Liver (tissue), 3 donors: ENCODE results near the gene KATNAL1.

ENCODE experiments used
- EGR1 ChIP-seq, 2 donors: IDR thresholded peaks; 2 replicates each; pipeline ENCODE4 v1.6.1; 2016 to 2018; ENCODE audit warnings: antibody characterized with exemption in 2 of 2, low read depth in 2 of 2
- FOXA2 ChIP-seq: IDR thresholded peaks from 2 replicates; pipeline ENCODE4 v1.6.1; 2016; ENCODE audit warnings: antibody characterized with exemption
- TF ChIP-seq, protein P1 (sequence below): fragments of 150-350 bp; IDR thresholded peaks from 2 replicates; pipeline ENCODE4 v1.5.1; 2017; ENCODE audit warnings: improper control_type of control experiment, low read depth, low read length; ENCODE audit not compliant: missing input control
- TF ChIP-seq, protein P2 (sequence below): IDR thresholded peaks from 2 replicates; pipeline ENCODE4 v1.6.1; 2016; ENCODE audit warnings: antibody characterized with exemption, mild to moderate bottlenecking
- donor health status: healthy.
- donor health status: healthy.

GRCh38 chr13:30234619-30235162 is 72.7 kb downstream of the KATNAL1 start:
- TF ChIP-seq EGR1 (IDR thresholded peaks at IDR 0.05; ENCODE audit: low read depth in 2 of 2) (no peak), FOXA2 (no peak)
- TF ChIP-seq, protein P1, sequence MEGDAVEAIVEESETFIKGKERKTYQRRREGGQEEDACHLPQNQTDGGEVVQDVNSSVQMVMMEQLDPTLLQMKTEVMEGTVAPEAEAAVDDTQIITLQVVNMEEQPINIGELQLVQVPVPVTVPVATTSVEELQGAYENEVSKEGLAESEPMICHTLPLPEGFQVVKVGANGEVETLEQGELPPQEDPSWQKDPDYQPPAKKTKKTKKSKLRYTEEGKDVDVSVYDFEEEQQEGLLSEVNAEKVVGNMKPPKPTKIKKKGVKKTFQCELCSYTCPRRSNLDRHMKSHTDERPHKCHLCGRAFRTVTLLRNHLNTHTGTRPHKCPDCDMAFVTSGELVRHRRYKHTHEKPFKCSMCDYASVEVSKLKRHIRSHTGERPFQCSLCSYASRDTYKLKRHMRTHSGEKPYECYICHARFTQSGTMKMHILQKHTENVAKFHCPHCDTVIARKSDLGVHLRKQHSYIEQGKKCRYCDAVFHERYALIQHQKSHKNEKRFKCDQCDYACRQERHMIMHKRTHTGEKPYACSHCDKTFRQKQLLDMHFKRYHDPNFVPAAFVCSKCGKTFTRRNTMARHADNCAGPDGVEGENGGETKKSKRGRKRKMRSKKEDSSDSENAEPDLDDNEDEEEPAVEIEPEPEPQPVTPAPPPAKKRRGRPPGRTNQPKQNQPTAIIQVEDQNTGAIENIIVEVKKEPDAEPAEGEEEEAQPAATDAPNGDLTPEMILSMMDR = no peak
- TF ChIP-seq, protein P2, sequence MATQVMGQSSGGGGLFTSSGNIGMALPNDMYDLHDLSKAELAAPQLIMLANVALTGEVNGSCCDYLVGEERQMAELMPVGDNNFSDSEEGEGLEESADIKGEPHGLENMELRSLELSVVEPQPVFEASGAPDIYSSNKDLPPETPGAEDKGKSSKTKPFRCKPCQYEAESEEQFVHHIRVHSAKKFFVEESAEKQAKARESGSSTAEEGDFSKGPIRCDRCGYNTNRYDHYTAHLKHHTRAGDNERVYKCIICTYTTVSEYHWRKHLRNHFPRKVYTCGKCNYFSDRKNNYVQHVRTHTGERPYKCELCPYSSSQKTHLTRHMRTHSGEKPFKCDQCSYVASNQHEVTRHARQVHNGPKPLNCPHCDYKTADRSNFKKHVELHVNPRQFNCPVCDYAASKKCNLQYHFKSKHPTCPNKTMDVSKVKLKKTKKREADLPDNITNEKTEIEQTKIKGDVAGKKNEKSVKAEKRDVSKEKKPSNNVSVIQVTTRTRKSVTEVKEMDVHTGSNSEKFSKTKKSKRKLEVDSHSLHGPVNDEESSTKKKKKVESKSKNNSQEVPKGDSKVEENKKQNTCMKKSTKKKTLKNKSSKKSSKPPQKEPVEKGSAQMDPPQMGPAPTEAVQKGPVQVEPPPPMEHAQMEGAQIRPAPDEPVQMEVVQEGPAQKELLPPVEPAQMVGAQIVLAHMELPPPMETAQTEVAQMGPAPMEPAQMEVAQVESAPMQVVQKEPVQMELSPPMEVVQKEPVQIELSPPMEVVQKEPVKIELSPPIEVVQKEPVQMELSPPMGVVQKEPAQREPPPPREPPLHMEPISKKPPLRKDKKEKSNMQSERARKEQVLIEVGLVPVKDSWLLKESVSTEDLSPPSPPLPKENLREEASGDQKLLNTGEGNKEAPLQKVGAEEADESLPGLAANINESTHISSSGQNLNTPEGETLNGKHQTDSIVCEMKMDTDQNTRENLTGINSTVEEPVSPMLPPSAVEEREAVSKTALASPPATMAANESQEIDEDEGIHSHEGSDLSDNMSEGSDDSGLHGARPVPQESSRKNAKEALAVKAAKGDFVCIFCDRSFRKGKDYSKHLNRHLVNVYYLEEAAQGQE = no peak
